ENCODE measurements around the gene RIPK4. TPM values are rescaled to one million over a fixed set of nuclear protein-coding genes. Genes with fewer than 3 reads are reported as not detected.

RIPK4 gene
- total and polyA plus RNA-seq, 7 experiments from 2014 or later, result 0.24 to 2.2 (median 0.41) TPM; not detected in 1

DNA sequence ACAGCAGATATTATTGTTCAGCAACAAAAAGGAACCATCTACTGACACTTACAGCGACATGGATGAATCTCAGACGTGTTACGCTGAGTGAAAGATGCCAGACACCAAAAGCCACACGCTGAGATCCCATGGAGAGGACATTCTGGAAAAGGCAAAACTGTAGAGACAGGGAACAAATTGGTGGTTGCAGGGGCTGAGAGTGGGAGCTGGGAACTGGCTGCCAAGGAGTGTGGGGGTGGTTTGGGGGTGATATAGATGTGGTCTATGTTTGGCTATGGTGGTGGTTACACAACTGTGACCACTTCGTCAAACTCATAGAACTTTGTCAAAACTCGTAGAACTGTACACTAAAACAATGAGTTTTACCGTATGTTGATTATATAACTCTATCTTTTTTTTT, 57.7 kb downstream of the RIPK4 start:
- POLR2A ChIA-PET, result no interaction called here
- CTCF ChIA-PET, result interaction anchor here (0.6 kb wide), 1 partner anchor 250 kb away, joined by 3 read pairs; no protein-coding TSS in a partner anchor
- H3K9me3 Mint-ChIP-seq, result peaks cover 0 to 14% (median 5%) of the 10 kb centered on the region in 11 donors
- H3K27ac Mint-ChIP-seq, result no peak overlapping the region
- DNase-seq (no peak), ATAC-seq (no peak)
- Histone ChIP-seq H3K4me3 (ENCODE audit: low read length) (no peak overlapping the region), H3K36me3 (ENCODE audit: control insufficient read depth in 2 of 3, insufficient read depth in 3 of 3, low read length in 3 of 3) (no peaks in the 10 kb centered on the region), H3K27ac (ENCODE audit: low read depth, low read length) (no peak overlapping the region), H3K4me1 (ENCODE audit: control insufficient read depth in 2 of 2, insufficient read depth in 2 of 2, low read length in 2 of 2) (no peaks in the 10 kb centered on the region), H3K27me3 (ENCODE audit: control insufficient read depth in 2 of 2, insufficient read depth in 2 of 2, low read length in 2 of 2) (no peaks in the 10 kb centered on the region), H3K9me3 (ENCODE audit: control insufficient read depth in 2 of 3, low read length in 3 of 3) (no peaks in the 10 kb centered on the region)
- peaks cover 24 to 53% (median 40%) of the 10 kb centered on the region in 5 donors for H3K27me3 Mint-ChIP-seq
- peaks cover 0 to 8% (median 0%) of the 10 kb centered on the region in 5 donors for H3K36me3 Mint-ChIP-seq
- H3K4me3 Mint-ChIP-seq, result no peak overlapping the region
- peaks cover 0 to 6% (median 0%) of the 10 kb centered on the region in 7 donors for H3K4me1 Mint-ChIP-seq
- intact Hi-C loops (cut with micrococcal nuclease), result no loop called here

DNA sequence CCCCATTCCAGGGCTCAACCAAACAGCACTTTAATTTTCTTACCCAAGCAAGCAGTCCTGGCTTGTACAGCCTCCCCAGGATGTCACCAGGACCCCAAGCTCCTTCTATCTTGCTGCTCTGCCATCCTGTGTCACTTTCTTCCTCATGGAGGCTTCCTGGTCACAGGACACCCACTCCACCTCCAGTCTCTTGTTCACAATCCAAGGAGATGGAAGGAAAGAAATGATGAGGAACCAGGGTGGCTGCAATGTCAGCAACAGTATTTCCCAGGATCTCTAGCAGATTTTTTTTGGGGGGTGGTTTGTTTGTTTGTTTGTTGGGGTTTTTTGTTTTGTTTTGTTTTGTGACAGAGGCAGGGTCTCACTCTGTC, 58.9 kb downstream of the RIPK4 start:
- Mint-ChIP-seq H3K27me3 (peaks cover 14 to 46% (median 38%) of the 10 kb centered on the region in 5 donors), H3K36me3 (peaks cover 0 to 7% (median 0%) of the 10 kb centered on the region in 5 donors), H3K4me3 (no peak overlapping the region), H3K27ac (no peak overlapping the region), H3K4me1 (peaks cover 0 to 6% (median 0%) of the 10 kb centered on the region in 7 donors), H3K9me3 (peaks cover 0 to 14% (median 5%) of the 10 kb centered on the region in 11 donors)
- Histone ChIP-seq H3K4me1 (ENCODE audit: control insufficient read depth in 2 of 2, insufficient read depth in 2 of 2, low read length in 2 of 2) (no peaks in the 10 kb centered on the region), H3K36me3 (ENCODE audit: control insufficient read depth in 2 of 3, insufficient read depth in 3 of 3, low read length in 3 of 3) (no peaks in the 10 kb centered on the region), H3K4me3 (ENCODE audit: low read length) (no peak overlapping the region), H3K27me3 (ENCODE audit: control insufficient read depth in 2 of 2, insufficient read depth in 2 of 2, low read length in 2 of 2) (no peaks in the 10 kb centered on the region), H3K9me3 (ENCODE audit: control insufficient read depth in 2 of 3, low read length in 3 of 3) (no peaks in the 10 kb centered on the region), H3K27ac (ENCODE audit: low read depth, low read length) (no peak overlapping the region)
- no peak for DNase-seq
- CTCF ChIA-PET, result no interaction called here
- no peak for ATAC-seq
- POLR2A ChIA-PET, result no interaction called here
- intact Hi-C loops (cut with micrococcal nuclease), result no loop called here

DNA sequence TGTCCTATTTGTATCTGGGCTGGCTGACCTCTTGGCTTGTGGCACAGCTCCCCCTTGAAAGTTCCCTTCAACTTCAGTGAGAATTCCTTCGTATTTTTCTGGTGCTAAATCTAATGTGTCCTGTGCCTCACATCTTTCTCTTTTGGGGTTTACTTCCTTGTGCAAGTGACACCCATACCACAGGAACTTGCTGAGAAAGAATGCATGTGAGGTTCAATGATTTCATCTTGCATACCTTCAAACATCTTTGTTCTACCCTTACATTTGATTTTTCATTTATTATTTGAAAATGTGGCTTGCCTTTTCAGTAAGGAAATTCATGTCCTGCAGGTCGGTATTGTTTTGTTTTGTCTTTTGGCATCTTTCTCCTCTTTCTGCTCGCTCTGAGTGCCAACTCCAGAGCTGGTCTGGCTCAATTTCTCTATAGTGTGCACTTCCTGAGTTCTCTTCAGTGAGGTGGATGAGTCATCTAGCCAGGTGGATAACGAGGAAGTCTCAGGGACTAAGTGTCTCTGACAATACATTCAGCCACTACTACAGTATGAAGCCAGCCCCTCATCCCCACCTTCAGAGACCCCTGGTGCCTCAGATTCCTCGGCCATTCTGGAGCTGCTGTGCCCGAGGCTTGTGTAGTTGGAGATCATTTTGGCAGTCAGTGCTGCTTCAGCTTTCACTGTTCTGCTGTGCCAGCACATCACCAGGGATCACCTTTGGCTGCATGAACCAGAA, 59.5 kb downstream of the RIPK4 start:
- Histone ChIP-seq H3K27me3 (ENCODE audit: control insufficient read depth in 2 of 2, insufficient read depth in 2 of 2, low read length in 2 of 2) (no peaks in the 10 kb centered on the region), H3K4me3 (ENCODE audit: low read length) (no peak overlapping the region), H3K4me1 (ENCODE audit: control insufficient read depth in 2 of 2, insufficient read depth in 2 of 2, low read length in 2 of 2) (no peaks in the 10 kb centered on the region), H3K9me3 (ENCODE audit: control insufficient read depth in 2 of 3, low read length in 3 of 3) (no peaks in the 10 kb centered on the region), H3K27ac (ENCODE audit: low read depth, low read length) (no peak overlapping the region), H3K36me3 (ENCODE audit: control insufficient read depth in 2 of 3, insufficient read depth in 3 of 3, low read length in 3 of 3) (no peaks in the 10 kb centered on the region)
- CTCF ChIA-PET, result no interaction called here
- H3K27me3 Mint-ChIP-seq, result peaks cover 10 to 46% (median 34%) of the 10 kb centered on the region in 5 donors
- ATAC-seq (no peak), DNase-seq (no peak)
- peaks cover 0 to 6% (median 0%) of the 10 kb centered on the region in 7 donors for H3K4me1 Mint-ChIP-seq
- no peak overlapping the region for H3K27ac Mint-ChIP-seq
- H3K4me3 Mint-ChIP-seq, result no peak overlapping the region
- peaks cover 0 to 14% (median 5%) of the 10 kb centered on the region in 11 donors for H3K9me3 Mint-ChIP-seq
- POLR2A ChIA-PET, result no interaction called here
- peaks cover 0 to 7% (median 0%) of the 10 kb centered on the region in 5 donors for H3K36me3 Mint-ChIP-seq
- intact Hi-C loops (cut with micrococcal nuclease), result no loop called here

DNA sequence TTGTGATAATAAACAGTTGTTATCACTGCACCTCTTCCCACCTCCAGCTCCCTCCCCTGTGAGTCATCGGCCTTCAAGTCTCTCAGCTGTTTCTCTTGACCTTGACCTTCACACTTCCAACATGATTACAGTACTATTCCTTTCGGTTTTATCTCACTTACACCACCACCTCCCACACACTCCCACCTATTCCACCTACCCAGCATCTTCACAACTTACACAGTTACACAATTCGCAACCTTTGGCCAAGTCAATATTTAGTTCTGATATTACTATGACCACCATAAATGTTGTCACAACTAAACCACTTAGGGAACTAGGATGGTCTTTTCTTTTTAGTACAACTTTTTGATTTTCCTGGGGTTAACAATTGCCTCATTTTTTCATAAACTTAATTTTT, 60.2 kb downstream of the RIPK4 start:
- H3K4me1 Mint-ChIP-seq, result peaks cover 0 to 6% (median 0%) of the 10 kb centered on the region in 7 donors

DNA sequence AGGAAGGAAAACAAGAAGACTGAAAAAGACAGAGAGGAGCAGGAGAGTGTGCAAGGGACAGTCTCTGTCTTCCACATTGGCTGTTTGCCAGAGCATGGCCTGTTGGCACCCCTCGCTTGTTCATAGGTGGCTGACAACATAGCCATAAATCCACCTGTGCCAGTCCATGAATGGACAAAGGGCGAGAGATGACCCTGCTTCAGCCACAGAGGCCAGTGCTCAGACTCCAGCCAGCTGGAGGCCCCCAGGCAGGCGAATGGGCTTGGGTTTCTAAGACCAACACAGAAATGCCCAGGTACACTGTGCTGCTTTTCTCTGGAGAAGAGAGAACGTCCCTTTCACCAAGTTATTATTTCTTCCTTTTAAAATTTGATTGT, 60.6 kb downstream of the RIPK4 start:
- CTCF ChIA-PET, result no interaction called here
- no peak overlapping the region for H3K4me3 Mint-ChIP-seq
- no peaks in the 10 kb centered on the region for H3K9me3 ChIP-seq (ENCODE audit: control insufficient read depth in 2 of 3, low read length in 3 of 3)
- intact Hi-C loops (cut with micrococcal nuclease), result no loop called here
- POLR2A ChIA-PET, result no interaction called here
- H3K4me1 ChIP-seq (ENCODE audit: control insufficient read depth in 2 of 2, insufficient read depth in 2 of 2, low read length in 2 of 2), result no peaks in the 10 kb centered on the region
- peaks cover 0 to 14% (median 5%) of the 10 kb centered on the region in 11 donors for H3K9me3 Mint-ChIP-seq
- ATAC-seq, result no peak
- H3K4me1 Mint-ChIP-seq, result peaks cover 0 to 6% (median 0%) of the 10 kb centered on the region in 7 donors
- H3K36me3 ChIP-seq (ENCODE audit: control insufficient read depth in 2 of 3, insufficient read depth in 3 of 3, low read length in 3 of 3), result no peaks in the 10 kb centered on the region
- no peaks in the 10 kb centered on the region for H3K27me3 ChIP-seq (ENCODE audit: control insufficient read depth in 2 of 2, insufficient read depth in 2 of 2, low read length in 2 of 2)
- H3K4me3 ChIP-seq (ENCODE audit: low read length), result no peak overlapping the region
- no peak for DNase-seq
- H3K27ac ChIP-seq (ENCODE audit: low read depth, low read length), result no peak overlapping the region
- H3K36me3 Mint-ChIP-seq, result peaks cover 0 to 4% (median 0%) of the 10 kb centered on the region in 5 donors
- H3K27ac Mint-ChIP-seq, result no peak overlapping the region
- peaks cover 6 to 38% (median 27%) of the 10 kb centered on the region in 5 donors for H3K27me3 Mint-ChIP-seq

More for the DNA sequence above, 60.2 kb downstream of the RIPK4 start:
- Histone ChIP-seq H3K36me3 (ENCODE audit: control insufficient read depth in 2 of 3, insufficient read depth in 3 of 3, low read length in 3 of 3) (no peaks in the 10 kb centered on the region), H3K9me3 (ENCODE audit: control insufficient read depth in 2 of 3, low read length in 3 of 3) (no peaks in the 10 kb centered on the region), H3K4me1 (ENCODE audit: control insufficient read depth in 2 of 2, insufficient read depth in 2 of 2, low read length in 2 of 2) (no peaks in the 10 kb centered on the region), H3K4me3 (ENCODE audit: low read length) (no peak overlapping the region), H3K27ac (ENCODE audit: low read depth, low read length) (no peak overlapping the region), H3K27me3 (ENCODE audit: control insufficient read depth in 2 of 2, insufficient read depth in 2 of 2, low read length in 2 of 2) (no peaks in the 10 kb centered on the region)
- intact Hi-C loops (cut with micrococcal nuclease), result no loop called here
- POLR2A ChIA-PET, result no interaction called here
- H3K4me3 Mint-ChIP-seq, result no peak overlapping the region
- peaks cover 0 to 14% (median 5%) of the 10 kb centered on the region in 11 donors for H3K9me3 Mint-ChIP-seq
- no peak overlapping the region for H3K27ac Mint-ChIP-seq
- H3K27me3 Mint-ChIP-seq, result peaks cover 6 to 42% (median 31%) of the 10 kb centered on the region in 5 donors
- H3K36me3 Mint-ChIP-seq, result peaks cover 0 to 4% (median 0%) of the 10 kb centered on the region in 5 donors
- DNase-seq (no peak), ATAC-seq (no peak)
- CTCF ChIA-PET, result no interaction called here

DNA sequence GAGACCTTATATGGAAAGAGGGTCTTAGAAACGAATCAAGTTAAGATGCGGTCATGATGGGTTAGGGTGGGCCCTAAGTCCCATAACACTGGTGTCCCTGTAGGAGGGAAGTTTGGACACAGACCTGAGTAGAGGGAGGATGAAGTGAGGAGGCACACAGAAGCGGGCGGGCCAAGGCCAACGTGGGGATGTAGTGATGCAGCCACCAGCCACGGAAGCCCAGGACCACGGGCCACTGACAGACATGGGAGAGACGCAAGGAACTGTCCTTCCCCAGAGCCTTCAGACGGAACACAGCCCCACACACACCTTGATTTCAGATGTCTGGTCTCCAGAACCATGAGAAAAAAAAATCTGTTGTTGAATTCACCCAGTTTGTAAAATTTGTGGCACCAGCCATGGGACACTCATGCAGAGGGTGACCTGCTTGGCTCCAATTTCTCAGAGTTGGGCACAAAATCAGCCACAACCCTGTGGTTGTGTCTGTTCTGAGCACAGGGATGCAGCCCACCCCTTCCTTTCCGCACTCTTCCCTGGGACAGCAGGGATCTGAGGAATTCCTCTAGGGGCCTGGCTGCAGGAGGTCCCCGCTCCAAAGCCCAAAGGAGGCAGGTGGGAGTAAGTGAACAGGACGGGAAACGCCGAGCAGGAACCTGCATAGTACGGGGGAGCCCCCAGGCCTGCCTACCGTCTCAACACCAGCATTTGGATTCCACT, 61.1 kb downstream of the RIPK4 start:
- H3K4me3 Mint-ChIP-seq, result no peak overlapping the region

More for the DNA sequence above, 61.1 kb downstream of the RIPK4 start:
- Mint-ChIP-seq H3K4me1 (peaks cover 0 to 6% (median 0%) of the 10 kb centered on the region in 7 donors), H3K27me3 (peaks cover 6 to 36% (median 24%) of the 10 kb centered on the region in 5 donors), H3K36me3 (peaks cover 0 to 4% (median 0%) of the 10 kb centered on the region in 5 donors), H3K27ac (no peak overlapping the region), H3K9me3 (peaks cover 0 to 14% (median 5%) of the 10 kb centered on the region in 11 donors)
- DNase-seq (no peak), ATAC-seq (no peak)
- intact Hi-C loops (cut with micrococcal nuclease), result no loop called here
- Histone ChIP-seq H3K4me3 (ENCODE audit: low read length) (no peak overlapping the region), H3K27me3 (ENCODE audit: control insufficient read depth in 2 of 2, insufficient read depth in 2 of 2, low read length in 2 of 2) (no peaks in the 10 kb centered on the region), H3K9me3 (ENCODE audit: control insufficient read depth in 2 of 3, low read length in 3 of 3) (no peaks in the 10 kb centered on the region), H3K27ac (ENCODE audit: low read depth, low read length) (no peak overlapping the region), H3K4me1 (ENCODE audit: control insufficient read depth in 2 of 2, insufficient read depth in 2 of 2, low read length in 2 of 2) (no peaks in the 10 kb centered on the region), H3K36me3 (ENCODE audit: control insufficient read depth in 2 of 3, insufficient read depth in 3 of 3, low read length in 3 of 3) (no peaks in the 10 kb centered on the region)
- CTCF ChIA-PET, result no interaction called here
- POLR2A ChIA-PET, result no interaction called here
